OCI-LY7 (cell line): Measurements from ENCODE around the gene NCK2.

Experiments
- CTCF ChIP-seq: fragments of 200-600 bp; sonication (generic); conservative IDR thresholded peaks from 2 replicates; pipeline ENCODE4 v1.5.1; 2014; ENCODE audit warnings: mild to moderate bottlenecking, antibody characterized with exemption, low read length, moderate library complexity, mixed read lengths
- EZH2phosphoT487 ChIP-seq: fragments of 200-600 bp; sonication (generic); IDR thresholded peaks from 2 replicates; pipeline ENCODE4 v1.6.1; 2018; ENCODE audit warnings: low read depth, borderline replicate concordance, mild to moderate bottlenecking, mixed run types, antibody characterized with exemption, low read length, moderate library complexity, mixed read lengths

DNA sequence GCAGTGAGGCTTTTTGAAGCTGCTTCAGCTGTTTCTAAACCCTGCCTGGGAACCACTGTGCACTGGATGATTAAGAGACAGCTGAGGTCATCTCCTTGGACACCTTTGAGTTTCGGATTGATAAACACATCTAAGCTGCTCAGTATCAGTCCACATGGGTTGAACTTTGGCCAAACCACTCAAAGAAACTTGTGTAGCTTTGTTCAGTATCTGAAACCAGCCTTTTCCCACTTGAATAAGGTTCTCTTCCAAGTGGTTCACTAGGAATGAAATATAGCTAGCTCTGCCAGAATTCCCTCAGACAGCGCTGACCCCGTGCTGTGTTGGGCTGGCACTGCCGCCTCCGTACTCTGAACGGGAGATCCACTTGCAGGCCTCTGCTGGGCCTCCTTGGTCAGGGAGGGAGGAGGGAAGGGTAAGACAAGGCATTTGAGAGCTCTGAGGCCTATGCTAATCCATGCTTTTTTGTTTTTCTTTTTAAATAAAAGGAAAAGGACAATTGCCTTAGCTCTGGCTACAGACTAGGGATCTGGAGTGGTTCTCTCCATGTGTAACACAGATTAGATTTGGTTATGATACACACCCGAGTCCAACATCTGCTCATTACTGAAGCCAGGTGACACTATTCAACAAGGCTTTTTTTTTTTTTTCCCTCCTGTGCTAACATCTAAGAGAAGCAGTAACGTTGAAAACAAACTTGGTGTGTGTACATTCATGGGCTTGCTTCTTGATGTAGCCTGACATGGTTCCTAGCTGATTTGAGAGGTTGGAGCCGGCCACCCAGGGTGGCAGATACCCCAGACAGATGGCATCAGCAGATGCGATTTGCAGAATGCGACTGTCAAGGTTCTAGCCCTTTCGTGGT lies 67.7 kb downstream of the NCK2 start:
- TF ChIP-seq CTCF, result no peak
- no peak for TF ChIP-seq EZH2phosphoT487
